Measurements from ENCODE around the gene CDH13.

Gene CDH13

DNA sequence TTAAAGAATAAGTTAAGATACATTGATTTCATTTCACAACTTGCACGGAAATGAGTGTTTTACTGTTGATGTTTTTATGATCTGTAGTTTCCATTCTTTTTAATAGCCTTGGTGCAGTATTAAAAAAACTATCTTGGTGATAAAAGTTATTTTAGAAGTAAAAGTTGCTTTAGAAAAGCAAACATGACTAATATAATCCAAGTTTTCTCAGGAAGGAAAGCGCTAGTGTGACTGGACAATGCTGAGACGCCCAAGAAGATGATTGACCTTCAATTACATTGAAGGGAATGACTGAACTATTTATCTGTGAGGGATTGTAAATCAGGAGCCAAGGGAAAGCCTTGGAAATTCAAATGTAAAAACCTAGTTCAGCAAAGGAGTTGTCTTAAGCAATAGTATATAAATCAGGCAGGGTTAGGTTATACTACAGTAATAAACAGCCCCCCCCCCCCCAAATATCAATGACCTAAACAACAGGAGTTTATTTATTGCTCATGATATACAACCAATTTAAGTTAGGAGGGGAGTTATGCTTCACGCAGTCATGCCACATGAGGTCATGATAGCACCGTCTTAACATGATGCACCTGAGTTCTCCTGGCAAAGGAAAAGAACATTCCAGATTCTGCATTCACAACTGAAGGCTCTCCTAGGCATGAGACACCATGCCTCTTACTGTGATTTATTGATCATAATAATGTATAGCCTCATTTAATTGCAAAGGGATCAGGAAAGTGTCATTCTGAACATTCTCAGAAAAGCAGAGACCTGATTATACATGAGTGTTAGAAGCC is 443.8 kb downstream of the CDH13 start:
- DNase-seq = no peak

DNA sequence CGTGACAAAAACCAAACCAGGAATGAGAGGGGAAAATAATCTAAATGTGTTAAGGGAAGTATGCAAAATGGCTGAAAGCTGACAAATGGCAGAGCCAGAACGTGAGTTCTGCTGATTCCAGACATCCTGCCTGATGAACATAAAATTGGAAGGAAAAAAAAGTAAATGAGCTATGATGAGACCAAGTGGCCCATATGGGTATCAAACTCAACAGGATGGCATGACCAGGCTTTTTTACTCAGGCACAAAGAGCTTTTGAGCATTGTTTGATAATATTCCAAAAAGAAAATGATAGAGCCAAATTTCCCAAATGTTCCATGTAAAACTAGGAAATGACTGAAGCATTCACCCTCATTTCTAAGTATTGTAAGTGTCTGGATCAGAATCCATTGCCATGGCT is 449.2 kb downstream of the CDH13 start:
- no peak for DNase-seq

DNA sequence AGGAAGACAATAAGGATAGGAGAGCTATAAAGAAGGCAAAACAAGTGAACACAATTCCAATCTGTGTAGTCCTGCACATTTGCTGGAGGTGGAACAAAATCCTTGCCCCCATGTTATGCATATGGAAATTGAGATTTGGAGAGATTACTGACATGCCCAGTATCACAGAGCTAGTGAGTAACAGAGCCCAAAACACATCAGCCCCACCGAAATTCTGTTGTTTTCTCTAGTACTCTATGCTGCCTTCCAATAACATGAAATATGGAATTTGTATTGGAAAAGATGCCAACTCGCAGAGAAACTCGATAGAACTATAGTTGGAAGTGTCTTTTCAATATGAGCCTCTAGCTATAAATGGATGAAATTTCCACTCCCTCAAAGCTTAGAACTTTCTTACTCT is 456.6 kb downstream of the CDH13 start:
- no peak for DNase-seq

DNA sequence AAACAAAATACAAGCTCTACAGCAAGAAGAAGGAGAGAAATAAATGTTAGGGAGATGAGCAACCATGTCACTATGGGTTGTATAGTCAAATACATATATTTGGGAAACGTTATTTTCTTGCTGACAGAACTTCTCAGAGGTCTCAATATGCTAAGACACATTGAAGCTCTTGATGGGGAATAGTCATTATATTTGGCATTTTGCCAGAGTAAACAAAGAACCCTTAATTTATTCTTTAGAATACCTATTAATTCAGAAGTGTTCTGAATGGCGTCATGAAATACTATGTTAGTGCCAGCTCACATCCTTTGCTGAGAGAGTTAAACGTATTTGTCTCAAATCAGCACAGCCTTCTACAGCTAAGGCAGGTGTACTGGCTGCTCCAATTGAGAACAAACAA is 458.9 kb downstream of the CDH13 start:
- no peak for DNase-seq

DNA sequence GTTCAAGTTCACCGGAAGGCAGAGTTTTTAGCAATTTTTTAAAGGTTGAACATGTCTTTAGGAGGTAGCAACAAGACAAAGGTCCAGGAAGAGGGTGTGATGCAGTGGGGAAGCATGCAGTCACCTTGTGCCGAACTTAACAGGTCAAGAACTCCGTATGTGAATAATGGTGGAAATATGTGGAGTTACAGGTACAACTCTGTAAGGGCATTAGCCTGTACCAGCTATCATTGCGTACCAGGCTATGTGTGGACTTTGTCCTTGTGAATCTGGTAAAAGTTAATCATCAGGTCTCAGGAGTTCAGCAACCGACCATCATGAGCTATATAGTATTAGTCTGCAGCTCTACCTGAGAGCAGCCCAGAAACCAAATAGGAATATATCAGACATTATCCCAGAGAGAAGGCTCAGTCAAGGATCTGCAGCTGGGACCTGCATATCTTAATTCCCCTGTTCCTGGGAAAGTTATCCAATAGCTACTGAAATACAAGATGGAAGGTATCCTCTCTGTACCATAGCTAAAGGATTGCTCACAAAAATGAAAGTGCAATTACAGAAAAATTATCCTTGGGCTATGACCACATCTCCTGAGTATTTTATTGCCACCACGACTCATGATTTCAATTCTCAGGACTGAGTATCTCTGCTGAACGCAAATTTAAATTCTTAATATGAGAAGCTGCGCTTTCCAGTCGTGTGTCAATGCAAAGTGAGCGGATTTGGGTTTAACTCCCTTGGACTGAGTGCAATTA is 469.3 kb downstream of the CDH13 start:
- no peak for DNase-seq

DNA sequence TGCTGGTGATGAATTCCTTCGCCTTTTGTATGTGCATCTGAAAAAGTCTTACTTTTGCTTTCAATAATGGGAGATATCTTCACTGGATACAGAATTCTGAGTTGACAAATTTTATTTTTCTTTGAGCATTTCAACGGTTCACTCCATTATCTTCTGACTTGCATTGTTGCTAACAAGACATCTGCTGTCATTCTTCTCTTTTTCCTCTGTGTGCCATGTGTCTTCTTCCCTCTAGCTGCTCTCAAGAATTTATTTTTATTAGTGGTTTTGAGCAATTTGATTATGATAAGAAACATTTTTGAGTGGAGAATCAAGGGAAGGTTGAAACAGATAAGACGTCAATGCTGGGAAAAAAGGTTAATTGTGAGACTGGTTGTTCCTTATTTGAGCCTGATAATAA is 471.8 kb downstream of the CDH13 start:
- DNase-seq = no peak

DNA sequence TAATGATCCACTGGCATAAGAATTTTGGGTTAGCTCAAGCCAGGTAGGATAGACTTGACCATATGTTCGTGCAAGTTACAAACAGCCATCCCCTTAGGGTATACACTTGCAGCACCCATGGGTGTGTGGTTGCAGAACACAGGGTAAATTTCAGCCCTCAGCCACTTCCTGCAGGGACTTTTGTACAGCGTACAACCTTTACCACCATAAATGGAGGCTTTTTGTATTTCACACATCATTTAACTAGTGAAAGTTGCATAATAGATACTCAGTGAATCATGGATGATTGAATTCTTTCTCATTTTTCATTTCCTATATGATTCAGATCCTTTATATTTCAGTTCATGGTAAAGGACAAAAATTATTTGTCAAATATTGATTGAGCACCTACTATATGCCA is 473.9 kb downstream of the CDH13 start:
- DNase-seq = no peak

DNA sequence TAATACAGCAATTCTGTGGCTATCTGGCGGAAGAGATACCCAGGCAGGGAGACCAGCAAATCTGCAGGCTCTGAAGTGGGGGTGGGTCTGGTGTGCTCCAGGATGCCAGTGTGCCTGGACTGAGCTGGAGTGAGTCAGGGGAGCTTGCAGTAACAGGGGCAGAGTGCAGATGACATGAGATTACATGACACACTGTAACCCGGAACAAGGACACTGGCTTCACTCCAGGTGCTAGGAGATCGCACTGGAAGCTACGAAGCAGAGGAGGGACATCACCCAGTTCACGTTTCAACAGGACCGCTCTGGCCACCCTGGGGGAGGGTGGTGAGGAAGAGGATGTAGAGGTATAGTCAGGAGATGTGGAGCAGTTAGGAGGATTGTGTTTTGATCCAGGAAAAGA is 475.6 kb downstream of the CDH13 start:
- no peak for DNase-seq

DNA sequence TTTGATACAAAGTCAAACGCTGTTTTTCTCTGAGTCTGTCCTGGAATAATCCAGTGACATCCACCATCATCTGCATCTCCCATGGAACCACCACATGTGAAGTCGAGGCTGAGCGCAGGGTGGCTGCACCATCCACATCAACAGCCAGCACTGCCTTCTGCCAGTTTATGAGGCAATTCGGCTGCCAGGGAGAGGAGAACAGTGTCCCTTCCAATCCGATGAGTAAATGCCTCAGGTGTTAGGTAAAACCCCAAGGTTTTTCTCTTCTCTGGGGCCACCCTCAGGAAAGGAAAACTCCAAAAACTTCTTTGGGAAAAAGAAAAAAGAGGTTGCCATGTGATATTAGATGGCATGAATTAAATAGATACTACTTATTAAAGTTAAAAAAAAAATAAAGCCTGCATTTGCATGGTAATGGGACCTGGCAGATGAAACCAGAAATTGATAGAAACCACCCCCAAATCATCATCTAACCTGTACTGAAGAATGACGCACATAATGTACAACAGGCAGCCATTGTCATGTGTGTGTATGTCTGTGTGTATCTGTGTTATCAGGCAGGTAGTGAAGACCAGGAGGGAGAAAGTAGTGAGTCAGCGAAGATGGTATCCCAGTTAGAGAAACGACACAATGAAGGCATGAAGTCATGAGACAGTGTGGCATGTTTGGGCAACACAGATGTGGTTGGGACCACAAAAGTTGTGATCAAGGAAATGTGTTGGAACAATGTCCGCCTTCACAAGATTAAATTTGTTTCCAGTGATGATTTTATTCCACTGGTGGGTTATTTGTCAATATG is 478.7 kb downstream of the CDH13 start:
- no peak for DNase-seq

DNA sequence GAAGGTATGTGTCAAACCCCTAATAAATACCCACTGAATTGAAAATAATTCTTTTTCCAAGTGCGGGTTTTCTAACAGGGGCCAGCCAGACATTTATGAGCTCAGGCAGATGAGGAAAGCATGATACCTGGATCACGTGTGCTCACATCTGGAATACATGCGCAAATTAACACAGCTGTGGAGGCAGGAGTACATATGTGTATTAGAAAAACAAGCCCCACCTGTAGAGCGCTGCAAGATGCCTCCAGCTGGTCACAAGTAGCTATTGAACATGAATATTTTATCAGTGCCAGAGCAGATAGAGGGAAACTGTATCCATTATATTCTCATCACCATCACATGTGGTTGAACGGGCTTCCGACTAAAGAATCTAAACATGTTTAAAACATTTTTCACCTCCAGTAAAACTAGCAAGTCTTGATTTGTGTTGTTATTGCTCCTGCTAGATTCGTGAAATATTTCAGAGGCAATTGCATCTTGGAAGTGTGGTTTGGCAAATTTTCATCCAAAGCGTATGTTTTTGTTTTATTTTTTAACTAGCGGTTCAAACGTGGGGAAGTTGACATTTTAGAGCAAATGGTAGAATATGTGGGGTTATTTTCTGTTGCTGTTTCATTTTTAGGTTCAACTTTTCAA is 482.8 kb downstream of the CDH13 start:
- no peak for DNase-seq

DNA sequence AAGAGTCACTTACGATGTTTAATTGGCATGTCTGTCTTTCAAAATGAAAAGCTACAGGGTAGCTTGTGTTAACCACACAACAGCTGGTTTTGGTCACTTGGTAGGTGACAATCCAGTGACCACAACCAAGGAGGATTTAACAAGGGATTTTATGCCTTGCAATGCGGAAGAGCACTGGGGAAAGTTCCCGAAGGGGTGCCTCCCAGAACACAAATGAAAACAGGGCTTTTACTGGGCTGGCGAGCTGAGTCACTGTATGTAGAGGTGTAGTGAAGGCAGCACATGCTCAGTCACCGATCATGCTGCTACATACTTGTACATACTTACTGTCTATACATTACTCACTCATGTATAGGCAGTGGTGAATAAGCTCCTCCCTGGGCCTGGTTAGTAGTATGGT is 483.5 kb downstream of the CDH13 start:
- DNase-seq = no peak

DNA sequence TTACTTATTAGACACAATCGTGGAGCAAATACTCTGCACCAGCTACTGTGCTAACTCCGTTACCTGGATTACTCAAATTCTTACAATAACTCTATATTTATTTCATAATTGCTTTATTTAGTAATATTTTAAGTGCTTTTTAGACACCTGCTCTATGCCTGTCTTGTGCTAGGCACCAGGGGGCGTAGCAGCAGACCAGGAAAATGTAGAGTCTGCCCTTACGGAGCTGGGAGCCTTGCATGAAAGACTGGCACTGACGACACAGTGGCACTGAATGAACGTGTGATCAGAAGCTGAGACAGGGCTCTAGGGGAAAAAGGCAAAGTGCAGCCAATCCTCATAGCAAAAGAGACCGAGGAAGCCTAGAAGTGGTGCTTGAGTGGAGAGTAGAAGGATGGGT is 486.5 kb downstream of the CDH13 start:
- no peak for DNase-seq

DNA sequence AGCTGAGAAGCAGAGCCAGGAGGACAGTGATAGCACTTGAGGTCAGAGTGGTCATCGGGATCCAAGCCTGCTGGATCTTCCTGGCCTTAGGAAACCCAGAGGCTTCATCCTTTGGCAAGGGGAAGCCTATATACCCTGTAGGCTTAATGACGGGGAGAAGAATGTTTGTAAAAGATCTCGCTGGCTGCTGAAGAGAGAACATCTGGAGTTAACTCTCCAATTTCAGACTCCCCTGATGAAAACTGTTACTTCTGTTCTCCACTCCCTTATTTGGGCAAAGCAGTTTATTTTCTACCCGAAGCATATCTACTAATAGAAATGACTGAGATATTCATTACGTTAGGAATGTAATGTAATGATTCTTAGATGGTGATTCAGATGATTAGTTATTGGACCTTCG is 487.0 kb downstream of the CDH13 start:
- DNase-seq = no peak

DNA sequence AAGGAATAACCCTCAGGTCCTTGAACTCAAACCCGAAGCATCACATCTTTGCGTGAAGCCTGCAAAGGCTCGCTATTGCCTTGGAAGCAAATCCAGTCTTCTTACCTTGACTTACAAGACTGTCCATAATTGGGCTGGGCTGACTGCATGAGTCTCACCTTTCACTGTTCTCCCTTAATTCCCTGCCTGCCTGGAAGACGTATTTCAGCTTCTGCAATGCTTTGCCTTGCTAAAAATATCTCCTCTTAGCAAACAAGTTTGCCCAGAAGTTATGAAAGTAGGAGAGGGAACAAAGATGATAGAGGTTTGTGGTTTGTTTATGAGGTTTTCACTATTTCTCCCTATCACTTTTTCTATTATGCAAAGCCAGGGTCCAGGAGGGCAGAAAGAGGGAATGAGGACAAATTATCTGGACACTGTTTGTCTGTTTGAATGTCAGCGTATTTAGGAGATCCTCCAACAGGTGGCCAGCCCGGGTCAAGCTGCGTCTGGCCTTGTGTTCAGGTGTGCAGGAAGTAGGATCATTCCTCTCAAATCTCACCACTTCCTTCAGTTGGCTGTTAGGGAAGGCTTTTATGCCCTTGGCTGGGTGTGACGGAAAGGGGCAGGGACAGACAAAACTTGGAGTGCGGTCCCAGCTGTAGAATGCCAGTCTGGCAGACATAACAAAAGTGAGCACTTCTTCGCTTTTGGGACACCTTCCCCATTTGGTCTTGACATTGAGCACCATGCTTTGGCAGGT is 488.9 kb downstream of the CDH13 start:
- DNase-seq = no peak

DNA sequence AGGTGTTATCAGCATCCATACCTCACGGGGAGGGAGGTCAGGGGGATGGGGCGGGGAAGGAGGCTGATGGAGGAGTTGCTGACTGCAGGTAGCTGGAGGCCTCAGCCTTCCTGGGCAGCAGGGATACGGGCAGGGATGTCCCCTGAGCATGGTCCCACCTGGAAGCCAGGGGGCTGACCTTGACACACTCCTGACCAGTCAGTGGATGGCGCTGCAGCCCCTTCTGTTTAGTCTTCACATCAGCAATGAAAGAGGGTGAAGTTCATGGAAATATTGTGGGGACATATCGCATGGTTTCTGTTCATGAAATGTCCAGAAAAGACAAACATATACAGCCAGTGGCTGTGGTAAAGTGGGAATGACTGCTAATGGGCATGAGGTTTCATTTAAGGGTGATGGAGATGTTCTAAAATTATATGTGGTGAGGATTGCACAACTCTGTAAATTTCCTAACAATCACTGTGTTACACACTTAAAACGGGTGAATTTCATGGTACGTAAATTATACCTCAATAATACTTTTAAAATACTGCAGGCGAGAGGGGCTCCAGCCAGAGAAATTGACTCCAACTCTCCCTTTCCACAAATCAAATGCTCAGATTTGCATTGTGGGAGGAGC is 489.6 kb downstream of the CDH13 start:
- no peak for DNase-seq

DNA sequence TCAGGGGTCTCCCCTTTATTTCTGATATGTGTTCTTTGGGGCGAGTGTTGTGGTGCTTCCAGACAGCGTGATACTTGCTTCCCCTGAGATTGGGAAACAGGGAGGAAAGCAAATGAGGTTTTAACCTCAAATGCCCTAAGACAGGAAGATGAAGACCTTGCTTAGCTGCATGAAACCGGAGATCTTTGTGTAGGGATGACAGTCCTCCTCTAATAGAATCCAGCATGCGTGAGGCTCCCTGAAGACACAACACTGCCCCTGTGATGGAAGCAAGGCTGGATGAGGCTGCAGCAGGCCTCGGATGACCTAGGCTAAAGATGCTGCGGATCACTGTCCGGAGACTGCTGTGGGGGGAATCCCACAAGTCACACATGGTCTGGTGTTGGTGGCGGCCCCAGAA is 491.0 kb downstream of the CDH13 start:
- no peak for DNase-seq

DNA sequence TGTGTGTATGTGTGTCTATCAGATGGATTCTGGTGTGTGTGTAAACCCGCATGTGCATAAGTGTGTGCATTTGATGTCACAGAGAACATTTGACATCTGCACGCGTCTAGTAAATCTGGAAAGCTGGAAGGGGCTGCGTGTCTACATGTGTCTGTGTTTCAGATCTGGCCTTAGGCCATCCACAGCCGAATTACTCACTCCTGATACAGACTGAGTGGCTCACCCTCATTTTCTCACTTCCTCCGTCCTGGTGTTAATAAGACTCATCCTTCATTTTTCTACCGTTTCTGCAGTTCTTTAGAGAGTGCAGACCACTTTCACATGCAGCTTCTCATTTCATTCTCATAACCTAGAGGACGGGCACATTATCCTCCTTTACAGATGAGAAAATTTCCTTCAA is 491.6 kb downstream of the CDH13 start:
- no peak for DNase-seq

DNA sequence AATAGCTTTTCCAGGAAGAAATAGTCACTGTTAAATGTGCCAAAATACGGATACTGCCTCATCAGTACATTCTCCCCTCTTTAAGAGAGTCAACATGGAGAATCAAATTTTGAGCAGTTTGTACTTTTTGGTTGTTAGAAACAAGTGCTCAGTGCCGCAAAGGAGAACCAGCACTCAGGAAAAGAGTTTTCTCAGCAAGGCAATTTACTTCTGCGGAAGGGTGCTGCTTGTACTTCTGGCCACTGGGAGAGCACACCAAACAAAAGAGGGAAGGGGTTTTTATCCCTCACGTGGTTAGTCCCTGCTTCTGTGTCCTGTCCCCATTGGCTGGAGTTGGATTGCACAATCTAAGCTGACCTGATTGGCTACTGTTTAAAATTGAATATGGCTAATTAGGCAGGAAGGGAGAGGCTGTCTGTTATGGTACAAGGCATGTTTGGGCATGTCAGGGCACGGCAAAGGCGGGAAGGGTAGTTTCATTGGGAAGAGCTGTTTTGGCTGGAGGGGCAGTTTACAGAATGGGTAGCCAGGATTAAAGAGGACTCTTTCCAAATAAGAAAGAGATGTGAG is 499.3 kb downstream of the CDH13 start:
- no peak for DNase-seq

DNA sequence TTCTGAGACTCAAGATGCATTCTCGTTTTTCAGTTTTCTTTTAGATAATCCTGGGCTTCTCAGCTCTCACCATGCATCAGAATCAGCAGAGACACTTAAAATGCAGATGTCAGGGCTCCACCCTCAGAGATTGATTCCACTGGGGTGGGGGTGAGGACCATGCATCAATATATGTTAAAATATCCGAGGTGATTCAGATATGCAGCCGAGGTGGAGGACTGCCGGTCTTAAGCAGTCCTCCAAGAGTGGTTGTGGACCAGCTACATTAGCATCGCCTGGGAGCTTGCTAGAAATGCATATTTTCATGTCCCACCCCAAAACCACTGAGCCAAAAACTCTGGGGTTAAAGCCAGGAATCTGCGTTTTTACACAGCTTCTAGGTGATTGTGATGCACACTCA is 501.3 kb downstream of the CDH13 start:
- DNase-seq = no peak

DNA sequence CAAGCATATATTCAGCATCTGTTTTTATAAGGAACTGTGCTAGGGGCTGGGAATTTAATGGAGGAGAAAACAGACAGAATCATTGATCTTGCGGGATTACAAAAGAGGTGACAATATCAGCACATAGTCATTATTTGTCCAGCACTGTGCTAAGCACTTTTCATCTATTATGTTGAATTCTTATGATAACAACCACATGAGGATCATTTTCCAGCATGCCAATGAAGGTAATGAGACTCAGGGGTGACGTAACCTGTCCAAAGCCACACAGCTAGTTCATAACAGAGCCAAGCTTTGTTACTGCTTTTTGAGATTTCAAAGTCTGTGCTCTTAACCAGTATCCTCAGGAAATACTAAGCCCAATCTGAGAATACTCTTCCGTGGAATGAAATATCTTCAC is 503.3 kb downstream of the CDH13 start:
- no peak for DNase-seq

DNA sequence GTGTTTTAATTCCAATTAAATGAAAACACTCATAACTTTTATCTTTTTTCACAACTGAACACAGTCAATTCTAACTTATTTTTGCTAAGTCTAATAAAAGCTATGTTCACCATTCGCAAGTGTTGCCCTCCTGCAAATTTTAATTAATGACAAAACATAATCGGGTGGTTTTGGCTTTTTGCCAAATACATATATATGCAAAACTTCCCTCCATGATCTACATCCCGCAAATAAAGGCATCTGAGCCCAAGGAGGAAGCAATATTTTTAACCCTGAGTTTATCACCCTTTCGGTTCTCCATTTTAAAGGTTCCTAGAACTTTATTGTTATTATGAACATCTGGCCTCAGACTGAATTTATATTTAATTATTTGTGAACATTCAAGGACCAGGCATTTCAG is 507.9 kb downstream of the CDH13 start:
- DNase-seq = no peak

DNA sequence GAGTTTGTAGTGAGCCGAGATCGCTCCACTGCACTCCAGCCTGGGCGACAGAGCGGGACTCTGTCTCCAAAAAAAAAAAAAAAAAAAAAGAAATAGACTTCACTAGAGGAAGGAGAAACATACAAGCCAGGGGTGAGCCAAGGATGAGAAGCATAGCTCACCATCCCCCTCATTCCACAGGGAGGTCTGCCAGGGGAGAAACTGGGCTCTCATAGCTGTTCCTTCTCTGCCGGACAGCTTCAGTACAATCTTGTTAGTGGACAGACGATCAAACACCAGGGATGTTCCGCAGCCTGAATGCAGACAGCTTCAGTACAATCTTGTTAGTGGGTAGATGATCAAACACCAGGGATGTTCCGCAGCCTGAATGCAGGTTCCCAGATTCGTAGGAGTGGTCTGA is 509.6 kb downstream of the CDH13 start:
- no peak for DNase-seq
